Endothelial cell of umbilical vein (primary cell): ENCODE results near the gene SDCBP2. TPM values are rescaled to one million over a fixed set of nuclear protein-coding genes. Genes with fewer than 3 reads are reported as not detected.

ENCODE experiments used
- BruUV-seq: library from RNA; stranded (reverse); fragments of 400-500 nt; replicated peaks from 2 replicates; lab custom pipeline; 2021; lab: Mats Ljungman, UMichigan
- CTCF ChIA-PET: fragments of 300-600, 350-600 bp; sonication (Branson Sonifier 250); formaldehyde crosslinking; loops from one replicate; lab custom pipeline; 2021; ENCODE audit warnings: antibody characterized with exemption, inconsistent platforms; lab: Charles Lee
- POLR2A ChIA-PET: fragments of 300-600, 350-600 bp; sonication (Branson Sonifier 250); formaldehyde crosslinking; loops from one replicate; lab custom pipeline; 2021; ENCODE audit warnings: antibody characterized with exemption, inconsistent platforms; lab: Charles Lee
- DNase-seq: peaks from one replicate; pipeline ENCODE4 v3.0.0-alpha.2; 2011; ENCODE audit warnings: low read depth, low spot score
- FAIRE-seq: peaks from 2 replicates; lab custom pipeline; 2011; peaks lifted over from hg19 to GRCh38; lab: Jason Lieb, UNC
- H2AFZ ChIP-seq: 2 replicates; pipeline ENCODE4 v1.6.0; 2012; ENCODE audit warnings: low read depth, low read length, control low read depth, inconsistent platforms
- H3K27ac ChIP-seq: 2 replicates; pipeline ENCODE4 v1.5.1; 2011; ENCODE audit warnings: low read depth, mild to moderate bottlenecking, control low read depth, low read length, moderate library complexity; ENCODE audit not compliant: insufficient read depth
- H3K27me3 ChIP-seq, 2 experiments: 2 replicates each; pipeline versions ENCODE4 v1.6.0 to v1.6.1; 2011; ENCODE audit warnings: low read length in 2 of 2, mixed read lengths in 1 of 2; ENCODE audit not compliant: control insufficient read depth in 2 of 2, insufficient read depth in 2 of 2
- H3K36me3 ChIP-seq, 2 experiments: 2 replicates in 1 of 2; 3 replicates in 1 of 2; pipeline ENCODE4 v1.5.1; 2011; ENCODE audit warnings: low read length in 2 of 2, mild to moderate bottlenecking in 1 of 2, moderate library complexity in 1 of 2; ENCODE audit not compliant: control insufficient read depth in 2 of 2, insufficient read depth in 2 of 2; ENCODE audit errors: extremely low read depth in 1 of 2
- H3K4me1 ChIP-seq: 3 replicates; pipeline ENCODE4 v1.5.1; 2011; ENCODE audit warnings: mild to moderate bottlenecking, low read length; ENCODE audit not compliant: control insufficient read depth, insufficient read depth; ENCODE audit errors: extremely low read depth
- H3K4me2 ChIP-seq: 2 replicates; pipeline ENCODE4 v1.6.1; 2011; ENCODE audit warnings: low read length, control low read depth, mixed read lengths; ENCODE audit not compliant: insufficient read depth
- H3K4me3 ChIP-seq, 3 experiments: fragments of 200-600 bp in 1 of 3; sonication (generic), shearing (Covaris generic) in 1 of 3; replicated peaks in 1 of 3; 2 replicates each; pipeline ENCODE4 v1.5.1; 2011 to 2016; ENCODE audit warnings: control low read depth in 3 of 3, low read length in 3 of 3, mild to moderate bottlenecking in 2 of 3, inconsistent platforms in 1 of 3, low read depth in 1 of 3, moderate library complexity in 1 of 3; ENCODE audit not compliant: insufficient read depth in 1 of 3
- H3K79me2 ChIP-seq: 2 replicates; pipeline ENCODE4 v1.6.0; 2012; ENCODE audit warnings: low read length, inconsistent platforms; ENCODE audit not compliant: control insufficient read depth, insufficient read depth
- H3K9ac ChIP-seq: replicated peaks from 2 replicates; pipeline ENCODE3; 2011; ENCODE audit warnings: low read length, control low read depth; ENCODE audit not compliant: insufficient read depth; ENCODE audit errors: extremely low read depth
- H3K9me1 ChIP-seq: replicated peaks from 3 replicates; pipeline ENCODE4 v1.6.0; 2011; ENCODE audit warnings: mild to moderate bottlenecking, low read length; ENCODE audit not compliant: control insufficient read depth, insufficient read depth; ENCODE audit errors: extremely low read depth
- H3K9me3 ChIP-seq: replicated peaks from 2 replicates; pipeline ENCODE4 v1.5.1; 2012; ENCODE audit warnings: low read length, inconsistent platforms; ENCODE audit not compliant: control insufficient read depth, insufficient read depth
- H4K20me1 ChIP-seq: replicated peaks from 2 replicates; pipeline ENCODE3; 2011; ENCODE audit warnings: mild to moderate bottlenecking, low read length; ENCODE audit not compliant: control insufficient read depth, insufficient read depth; ENCODE audit errors: extremely low read depth
- CTCF ChIP-seq, 2 donors: IDR thresholded peaks; 1 replicate in 1 of 2; 2 replicates in 1 of 2; pipeline ENCODE4 v1.5.1; 2011; ENCODE audit warnings: low read length in 2 of 2, mild to moderate bottlenecking in 2 of 2, moderate library complexity in 2 of 2, control low read depth in 1 of 2, inconsistent platforms in 1 of 2, low read depth in 1 of 2; ENCODE audit not compliant: insufficient read depth in 1 of 2; ENCODE audit errors: extremely low read depth in 1 of 2
- FOS ChIP-seq: IDR thresholded peaks from 2 replicates; pipeline ENCODE4 v1.6.1; 2011; ENCODE audit warnings: mild to moderate bottlenecking, low read length, moderate library complexity, borderline replicate concordance; ENCODE audit not compliant: insufficient read depth
- GATA2 ChIP-seq: IDR thresholded peaks from 2 replicates; pipeline ENCODE4 v1.7.0; 2011; ENCODE audit warnings: low read depth, mild to moderate bottlenecking, moderate library complexity, mixed read lengths, low read length; ENCODE audit not compliant: insufficient read length, insufficient read depth
- JUN ChIP-seq: IDR thresholded peaks from 2 replicates; pipeline ENCODE4 v1.6.1; 2011; ENCODE audit warnings: borderline replicate concordance, low read depth; ENCODE audit not compliant: insufficient read length, insufficient read depth
- MAX ChIP-seq: IDR thresholded peaks from 2 replicates; pipeline ENCODE4 v1.6.1; 2011; ENCODE audit not compliant: insufficient read depth, insufficient read length
- POLR2A ChIP-seq: IDR thresholded peaks from 2 replicates; pipeline ENCODE4 v1.6.1; 2012; ENCODE audit warnings: low read depth, mild to moderate bottlenecking, control low read depth, low read length
- POLR2AphosphoS5 ChIP-seq: IDR thresholded peaks from 2 replicates; pipeline ENCODE4 v1.6.1; 2012; ENCODE audit warnings: low read depth, mild to moderate bottlenecking, control low read depth, low read length, moderate library complexity; ENCODE audit not compliant: insufficient read depth
- dilution Hi-C: fragments of 300-500 bp; cut with MboI; formaldehyde crosslinking; loops from one replicate; pipeline ENCODE4 v1.15.0; 2019; ENCODE audit warnings: low sequenced_read_pairs; ENCODE audit not compliant: extremely low pct_ligation_motif_present
- intact Hi-C: fragments of 100-400 bp; cut with micrococcal nuclease; formaldehyde crosslinking; loops from one replicate; pipeline ENCODE4 v1.10.0; 2022
- polyA plus RNA-seq, 4 experiments: library from polyadenylated mRNA; depleted of rRNA in 3 of 4; stranded (reverse) in 3 of 4; unstranded in 1 of 4; fragments of >200 nt; gene quantifications; 2 replicates each; pipeline versions ENCODE4 v1.2.1 to v1.2.3, GENCODE V29; 2011 to 2012; ENCODE audit warnings: missing spikeins in 1 of 4
- total RNA-seq: library from RNA; stranded (reverse); gene quantifications from 2 replicates; pipeline ENCODE4 v1.2.3, GENCODE V29; 2021

Gene SDCBP2
- total and polyA plus RNA-seq, 2 donors (not counting 3 experiments of a cell fraction or from before 2014, with no cell fraction given) = 6.9 to 9.0 TPM

- ChIA-PET POLR2A (no interaction called here), CTCF (interaction anchor here (1.0 to 1.2 kb wide), 3 partner anchors 8 to 102 kb away, joined by 3 to 4 read pairs (median 3); partner anchors contain the start of gene C20orf202)
- Histone ChIP-seq H3K9me3 (no peaks in the 10 kb centered on the region), H3K9ac (no peak overlapping the region), H3K4me1 (peaks cover 12% of the 10 kb centered on the region), H3K79me2 (no peaks in the 10 kb centered on the region), H3K4me3 (no peak overlapping the region), H4K20me1 (no peaks in the 10 kb centered on the region), H3K27ac (no peak overlapping the region), H2AFZ (no peak overlapping the region), H3K4me2 (no peak overlapping the region), H3K36me3 (peaks cover 0 to 5% of the 10 kb centered on the region in 2 experiments), H3K27me3 (no peaks in the 10 kb centered on the region), H3K9me1 (no peaks in the 10 kb centered on the region)
- no peak for DNase-seq
- FAIRE-seq = no peak
- no TSS peak for BruUV-seq
- TF ChIP-seq GATA2 (no peak), MAX (no peak), POLR2AphosphoS5 (no peak), POLR2A (no peak), JUN (no peak), FOS (no peak), CTCF (IDR thresholded peaks at IDR 0.05; ENCODE audit: extremely low read depth in 1 of 2, insufficient read depth in 1 of 2, low read depth in 1 of 2, low read length in 2 of 2) (no peak)
- intact Hi-C loops (loop anchor here (5.0 to 10.0 kb wide), 2 partner anchors 78 to 190 kb away; partner anchors contain the start of genes PSMF1 and RAD21L1), dilution Hi-C loops (loop anchor here (25.0 kb wide), 1 partner anchor 132 kb away; no protein-coding TSS in a partner anchor)
These were observed 24.0 kb downstream of the SDCBP2 start for GRCh38 chr20:1304710-1305515.
